ENCODE data around the gene NHLRC3. TPM values are rescaled to one million over a fixed set of nuclear protein-coding genes. Genes with fewer than 3 reads are reported as not detected.

The NHLRC3 gene
- total RNA-seq, 2 experiments from 2014 or later = 28.6 to 35.4 TPM

GRCh38 chr13:39035799-39036198 lies 2.5 kb upstream of the NHLRC3 start:
- no peaks in the 10 kb centered on the region for H3K9me3 ChIP-seq (ENCODE audit: low read length)
- H4K20me1 ChIP-seq (ENCODE audit: insufficient read depth, low read length) = peaks cover 23% of the 10 kb centered on the region
- H3K79me2 ChIP-seq (ENCODE audit: insufficient read depth, low read depth, low read length) = peaks cover 93% of the 10 kb centered on the region
- ChIA-PET POLR2A (interaction anchor here (0.5 to 2.4 kb wide), 8 partner anchors 9 to 1747 kb away, joined by 3 to 9 read pairs (median 4); no protein-coding TSS in a partner anchor), CTCF (ENCODE audit: unreplicated experiment) (no interaction called here)
- H3K4me2 ChIP-seq (ENCODE audit: low read length) = peak overlapping the region; percentile 87
- H3K9me2 ChIP-seq (ENCODE audit: insufficient read depth, low read length) = no peaks in the 10 kb centered on the region
- H3K27ac ChIP-seq (ENCODE audit: low read depth, low read length, poor library complexity, severe bottlenecking) = peak overlapping the region; percentile 80
- peak overlapping the region; percentile 70; the same call in 1 of the 2 replicates for H2AFZ ChIP-seq (ENCODE audit: low read length)
- no TSS peak for BruUV-seq (replicated peaks)
- H3K4me1 ChIP-seq (ENCODE audit: insufficient read depth, low read length, poor library complexity, severe bottlenecking) = peaks cover 32% of the 10 kb centered on the region
- peaks cover 30% of the 10 kb centered on the region for H3K36me3 ChIP-seq (ENCODE audit: insufficient read depth, low read length)
- no peak for DNase-seq (ENCODE audit: low spot score)
- H3K4me3 ChIP-seq (ENCODE audit: low read depth, low read length, poor library complexity, severe bottlenecking) = peak overlapping the region; percentile 93
- intact Hi-C loops (cut with micrococcal nuclease; ENCODE audit: unreplicated experiment) = loop anchor here (2.0 to 10.0 kb wide), 4 partner anchors 565 to 1978 kb away; partner anchors contain the start of genes SUPT20H and UFM1
- TF ChIP-seq EZH2phosphoT487 (IDR thresholded peaks at IDR 0.05; ENCODE audit: borderline replicate concordance, low read depth, low read length) = no peak
- no peak for TF ChIP-seq CTCF (conservative IDR thresholded peaks at IDR 0.05; ENCODE audit: low read length)

GRCh38 chr13:39036212-39036611 lies 2.0 kb upstream of the NHLRC3 start:
- Histone ChIP-seq H2AFZ (ENCODE audit: low read length) (peak overlapping the region; percentile 70; the same call in 1 of the 2 replicates), H3K79me2 (ENCODE audit: insufficient read depth, low read depth, low read length) (peaks cover 93% of the 10 kb centered on the region), H3K4me1 (ENCODE audit: insufficient read depth, low read length, poor library complexity, severe bottlenecking) (peaks cover 36% of the 10 kb centered on the region)

More at GRCh38 chr13:39036212-39036611, 2.0 kb upstream of the NHLRC3 start:
- Histone ChIP-seq H3K4me2 (ENCODE audit: low read length) (peak overlapping the region; percentile 87), H3K9me2 (ENCODE audit: insufficient read depth, low read length) (no peaks in the 10 kb centered on the region), H3K4me3 (ENCODE audit: low read depth, low read length, poor library complexity, severe bottlenecking) (peak overlapping the region; percentile 93), H3K36me3 (ENCODE audit: insufficient read depth, low read length) (peaks cover 30% of the 10 kb centered on the region), H3K9me3 (ENCODE audit: low read length) (no peaks in the 10 kb centered on the region), H3K27ac (ENCODE audit: low read depth, low read length, poor library complexity, severe bottlenecking) (peak overlapping the region; percentile 80), H4K20me1 (ENCODE audit: insufficient read depth, low read length) (peaks cover 23% of the 10 kb centered on the region)
- intact Hi-C loops (cut with micrococcal nuclease; ENCODE audit: unreplicated experiment) = loop anchor here (2.0 to 10.0 kb wide), 4 partner anchors 565 to 1979 kb away; partner anchors contain the start of genes SUPT20H and UFM1
- POLR2A ChIA-PET = interaction anchor here (0.9 to 2.4 kb wide), 6 partner anchors 10 to 893 kb away, joined by 3 to 9 read pairs (median 4); no protein-coding TSS in a partner anchor
- CTCF ChIA-PET (ENCODE audit: unreplicated experiment) = no interaction called here
- peak; percentile 68 for DNase-seq (ENCODE audit: low spot score)
- BruUV-seq (replicated peaks) = no TSS peak
- TF ChIP-seq EZH2phosphoT487 (IDR thresholded peaks at IDR 0.05; ENCODE audit: borderline replicate concordance, low read depth, low read length) (no peak), CTCF (conservative IDR thresholded peaks at IDR 0.05; ENCODE audit: low read length) (no peak)

Measured in OCI-LY7 (cell line).